Prostate gland (tissue), 2 donors: ENCODE data around the gene DGKI. TPM values are rescaled to one million over a fixed set of nuclear protein-coding genes. Genes with fewer than 3 reads are reported as not detected.

Experiments used
- DNase-seq: peaks from one replicate; pipeline ENCODE4 v3.0.0-alpha.2; 2019; ENCODE audit warnings: low spot score
- H3K27ac ChIP-seq, 2 donors: fragments of 200-600 bp; sonication (generic); 2 replicates each; pipeline ENCODE4 v1.5.1; 2017 to 2019
- H3K27me3 ChIP-seq: fragments of 200-600 bp; sonication (generic); replicated peaks from 2 replicates; pipeline ENCODE4 v1.5.1; 2019; ENCODE audit not compliant: insufficient read depth
- H3K36me3 ChIP-seq, 2 donors: fragments of 200-600 bp; sonication (generic); 1 replicate in 1 of 2; 2 replicates in 1 of 2; pipeline versions ENCODE4 v1.5.1 to v1.8.1; 2017 to 2019
- H3K4me1 ChIP-seq: fragments of 200-600 bp; sonication (generic); replicated peaks from 2 replicates; pipeline ENCODE4 v1.5.1; 2019
- H3K4me3 ChIP-seq, 2 donors: fragments of 200-600 bp; sonication (generic); 2 replicates each; pipeline ENCODE4 v1.5.1; 2017 to 2019
- H3K9me3 ChIP-seq: fragments of 200-600 bp; sonication (generic); 2 replicates; pipeline ENCODE4 v1.5.1; 2017
- POLR2A ChIP-seq: fragments of 450-650 bp; IDR thresholded peaks from one replicate; pipeline ENCODE4 v1.6.1; 2016; ENCODE audit warnings: antibody characterized with exemption, mild to moderate bottlenecking
- POLR2AphosphoS5 ChIP-seq: sonication (generic); formaldehyde crosslinking; IDR thresholded peaks from one replicate; pipeline ENCODE4 v1.6.1; 2017; ENCODE audit warnings: antibody characterized with exemption
- WGBS: methylation state at CpG from one replicate; pipeline ENCODE4 v1.1.5; 2018; 5-methylcytosine and 5-hydroxymethylcytosine counted together
- intact Hi-C: fragments of 100-400 bp; cut with DNase I; formaldehyde crosslinking; loops from one replicate; pipeline ENCODE4 v1.14.2; 2022
- total RNA-seq, 2 donors: library from RNA; depleted of rRNA; stranded (reverse); fragments of >200 nt; gene quantifications; one replicate each; pipeline ENCODE4 v1.1.0, GENCODE V29; 2016
- TF ChIP-seq, protein P1 (sequence below), 4 experiments: fragments of 200-600 bp in 2 of 4; fragments of 450-650 bp in 2 of 4; sonication (generic) in 2 of 4; IDR thresholded peaks; 1 replicate in 3 of 4; 2 replicates in 1 of 4; pipeline ENCODE4 v1.5.1; 2016 to 2019; ENCODE audit warnings: antibody characterized with exemption in 4 of 4, mild to moderate bottlenecking in 2 of 4, moderate library complexity in 2 of 4

The DGKI gene
- total RNA-seq, 2 donors from 2014 or later: 0.32 to 1.5 TPM

DNA sequence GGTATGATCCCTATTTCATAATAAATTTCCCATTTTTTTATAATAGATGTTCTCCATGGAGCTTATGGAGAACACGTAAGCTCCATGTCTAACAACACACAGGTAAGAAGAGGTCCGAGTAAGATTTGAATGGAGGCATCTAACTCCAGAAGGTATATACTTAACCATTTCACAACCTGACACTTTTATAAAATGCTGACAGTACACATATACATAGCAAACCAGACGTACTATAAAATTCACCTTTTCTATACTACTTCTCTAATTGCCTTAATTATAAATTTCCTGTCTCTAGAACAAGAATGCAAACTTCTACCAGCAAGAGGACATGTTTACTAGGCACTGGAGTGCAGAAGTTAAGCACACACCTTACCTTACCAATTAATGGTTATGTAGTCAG lies 151.3 kb downstream of the DGKI start:
- 83% methylated on average over 3 of the region's 3 CpGs for WGBS
- Histone ChIP-seq H3K27ac (no peak overlapping the region), H3K36me3 (no peaks in the 10 kb centered on the region), H3K4me1 (no peaks in the 10 kb centered on the region), H3K27me3 (no peaks in the 10 kb centered on the region), H3K4me3 (no peak overlapping the region), H3K9me3 (no peaks in the 10 kb centered on the region)
- intact Hi-C loops: no loop called here
- no peak for TF ChIP-seq POLR2A
- no peak for TF ChIP-seq POLR2AphosphoS5
- TF ChIP-seq, protein P1, sequence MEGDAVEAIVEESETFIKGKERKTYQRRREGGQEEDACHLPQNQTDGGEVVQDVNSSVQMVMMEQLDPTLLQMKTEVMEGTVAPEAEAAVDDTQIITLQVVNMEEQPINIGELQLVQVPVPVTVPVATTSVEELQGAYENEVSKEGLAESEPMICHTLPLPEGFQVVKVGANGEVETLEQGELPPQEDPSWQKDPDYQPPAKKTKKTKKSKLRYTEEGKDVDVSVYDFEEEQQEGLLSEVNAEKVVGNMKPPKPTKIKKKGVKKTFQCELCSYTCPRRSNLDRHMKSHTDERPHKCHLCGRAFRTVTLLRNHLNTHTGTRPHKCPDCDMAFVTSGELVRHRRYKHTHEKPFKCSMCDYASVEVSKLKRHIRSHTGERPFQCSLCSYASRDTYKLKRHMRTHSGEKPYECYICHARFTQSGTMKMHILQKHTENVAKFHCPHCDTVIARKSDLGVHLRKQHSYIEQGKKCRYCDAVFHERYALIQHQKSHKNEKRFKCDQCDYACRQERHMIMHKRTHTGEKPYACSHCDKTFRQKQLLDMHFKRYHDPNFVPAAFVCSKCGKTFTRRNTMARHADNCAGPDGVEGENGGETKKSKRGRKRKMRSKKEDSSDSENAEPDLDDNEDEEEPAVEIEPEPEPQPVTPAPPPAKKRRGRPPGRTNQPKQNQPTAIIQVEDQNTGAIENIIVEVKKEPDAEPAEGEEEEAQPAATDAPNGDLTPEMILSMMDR (IDR thresholded peaks at IDR 0.05): no peak
- no peak for DNase-seq

DNA sequence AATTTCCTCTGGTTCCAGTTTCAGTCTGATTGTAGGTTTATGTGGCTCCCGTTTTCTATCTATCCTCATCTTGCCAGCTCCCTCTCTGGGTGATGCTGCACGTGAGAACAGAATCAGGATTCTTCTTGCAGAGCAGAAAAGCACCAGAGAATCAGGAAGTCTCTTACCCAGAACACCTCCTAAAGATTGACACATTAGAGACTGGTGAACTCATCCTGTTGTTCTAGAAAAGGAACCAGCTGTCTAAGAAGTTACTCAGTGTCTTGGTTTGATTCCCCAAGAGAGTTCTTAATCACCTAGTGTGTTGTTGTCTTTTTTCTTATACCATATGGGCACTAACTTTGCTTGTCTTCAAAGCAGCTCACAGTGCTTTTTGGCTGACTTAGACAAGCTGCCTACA lies 152.4 kb downstream of the DGKI start:
- Histone ChIP-seq H3K27me3 (no peaks in the 10 kb centered on the region), H3K4me1 (no peaks in the 10 kb centered on the region), H3K9me3 (no peaks in the 10 kb centered on the region), H3K27ac (no peak overlapping the region), H3K36me3 (no peaks in the 10 kb centered on the region), H3K4me3 (no peak overlapping the region)
- 51% methylated on average over 2 of the region's 2 CpGs for WGBS
- intact Hi-C loops: no loop called here
- no peak for DNase-seq
- TF ChIP-seq, protein P1 (IDR thresholded peaks at IDR 0.05): no peak
- TF ChIP-seq POLR2A: no peak
- TF ChIP-seq POLR2AphosphoS5: no peak

DNA sequence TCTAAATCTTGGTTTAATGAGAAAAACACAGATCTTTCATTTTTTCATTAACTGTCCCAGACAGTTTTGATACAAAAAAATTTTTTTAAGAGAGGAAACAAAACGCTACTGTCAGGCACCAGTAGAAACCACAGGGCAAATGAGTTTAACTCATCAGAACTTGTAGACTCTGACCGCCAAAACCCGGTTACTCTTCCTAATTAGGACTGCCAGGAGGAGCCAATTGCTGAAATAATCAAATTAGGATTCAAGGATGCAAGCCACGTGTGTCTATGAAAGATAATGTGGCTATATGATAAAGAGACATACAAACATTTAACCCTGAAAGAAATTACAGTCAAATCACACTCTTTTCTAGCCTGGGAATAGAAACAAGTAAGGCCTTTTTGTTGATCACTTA lies 154.4 kb downstream of the DGKI start:
- Histone ChIP-seq H3K4me1 (no peaks in the 10 kb centered on the region), H3K4me3 (no peak overlapping the region), H3K27me3 (no peaks in the 10 kb centered on the region), H3K27ac (no peak overlapping the region), H3K36me3 (no peaks in the 10 kb centered on the region), H3K9me3 (no peaks in the 10 kb centered on the region)
- 82% methylated on average over 4 of the region's 4 CpGs for WGBS
- TF ChIP-seq, protein P1 (IDR thresholded peaks at IDR 0.05): no peak
- TF ChIP-seq POLR2AphosphoS5: no peak
- no peak for TF ChIP-seq POLR2A
- intact Hi-C loops: no loop called here
- no peak for DNase-seq

DNA sequence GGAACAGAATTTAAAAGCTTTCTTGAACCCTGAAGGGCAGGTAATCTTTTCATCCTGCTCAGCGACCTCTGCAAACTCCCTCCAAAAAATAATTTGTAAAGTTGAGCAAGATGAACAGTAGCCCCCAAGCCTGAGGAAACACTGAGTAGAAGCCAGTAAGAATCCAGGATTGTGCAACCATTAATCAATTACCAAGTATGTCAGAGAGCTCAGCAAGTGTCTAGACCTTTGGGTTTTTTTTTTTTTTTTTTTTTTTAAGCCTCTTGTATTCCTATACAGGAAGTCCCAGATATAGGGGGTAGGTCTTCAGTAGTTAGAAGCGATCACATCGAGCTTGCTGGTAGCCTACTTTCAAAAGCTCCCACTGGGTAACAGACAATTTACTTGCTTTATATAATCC lies 155.2 kb downstream of the DGKI start:
- H3K9me3 ChIP-seq: no peaks in the 10 kb centered on the region
- H3K4me3 ChIP-seq: no peak overlapping the region
- DNase-seq: no peak
- 90% methylated on average over 3 of the region's 3 CpGs for WGBS
- no peak overlapping the region for H3K27ac ChIP-seq
- H3K27me3 ChIP-seq: no peaks in the 10 kb centered on the region
- no peaks in the 10 kb centered on the region for H3K36me3 ChIP-seq
- TF ChIP-seq POLR2AphosphoS5 (no peak), POLR2A (no peak)
- TF ChIP-seq, protein P1 (IDR thresholded peaks at IDR 0.05): no peak
- intact Hi-C loops: no loop called here
- no peaks in the 10 kb centered on the region for H3K4me1 ChIP-seq

DNA sequence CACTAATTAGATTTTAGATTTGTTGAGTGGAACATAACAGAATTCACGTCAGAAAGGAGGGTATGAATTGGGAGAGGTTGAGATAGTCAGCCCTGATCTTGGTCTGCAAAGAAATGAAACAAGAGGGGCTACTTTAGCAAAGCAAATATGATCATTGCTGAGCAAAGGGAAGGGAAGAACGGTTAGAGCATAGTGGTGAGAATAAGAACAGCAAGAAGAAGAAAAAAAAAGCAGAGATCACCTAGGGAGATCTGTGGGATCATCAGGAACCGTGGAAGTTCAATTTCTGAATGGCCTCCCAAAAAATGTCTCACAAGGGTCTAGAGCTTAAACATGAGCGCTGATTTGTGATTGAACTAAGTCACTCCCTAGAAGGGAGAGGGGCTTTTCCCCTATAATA lies 156.1 kb downstream of the DGKI start:
- intact Hi-C loops: no loop called here
- WGBS: 85% methylated on average over 4 of the region's 4 CpGs
- H3K4me1 ChIP-seq: no peaks in the 10 kb centered on the region
- no peaks in the 10 kb centered on the region for H3K9me3 ChIP-seq
- TF ChIP-seq POLR2A: no peak
- no peak for TF ChIP-seq POLR2AphosphoS5
- TF ChIP-seq, protein P1 (IDR thresholded peaks at IDR 0.05): no peak
- DNase-seq: no peak
- no peaks in the 10 kb centered on the region for H3K36me3 ChIP-seq
- no peak overlapping the region for H3K4me3 ChIP-seq
- no peak overlapping the region for H3K27ac ChIP-seq
- no peaks in the 10 kb centered on the region for H3K27me3 ChIP-seq
